Peyer's patch (tissue), 4 donors: ENCODE results near the gene SRSF5.

Source experiments
- CTCF ChIP-seq, 6 experiments: fragments of 450-650 bp in 4 of 6; fragments of 200-600 bp in 2 of 6; sonication (generic) in 1 of 6; IDR thresholded peaks; one replicate each; pipeline ENCODE4 v1.5.1; 2017 to 2019; ENCODE audit warnings: antibody characterized with exemption in 6 of 6, mild to moderate bottlenecking in 3 of 6, moderate library complexity in 1 of 6
- POLR2A ChIP-seq, 2 donors: fragments of 450-650 bp; IDR thresholded peaks; one replicate each; pipeline ENCODE4 v1.5.1; 2017; ENCODE audit warnings: antibody characterized with exemption in 2 of 2, mild to moderate bottlenecking in 2 of 2, moderate library complexity in 2 of 2

DNA sequence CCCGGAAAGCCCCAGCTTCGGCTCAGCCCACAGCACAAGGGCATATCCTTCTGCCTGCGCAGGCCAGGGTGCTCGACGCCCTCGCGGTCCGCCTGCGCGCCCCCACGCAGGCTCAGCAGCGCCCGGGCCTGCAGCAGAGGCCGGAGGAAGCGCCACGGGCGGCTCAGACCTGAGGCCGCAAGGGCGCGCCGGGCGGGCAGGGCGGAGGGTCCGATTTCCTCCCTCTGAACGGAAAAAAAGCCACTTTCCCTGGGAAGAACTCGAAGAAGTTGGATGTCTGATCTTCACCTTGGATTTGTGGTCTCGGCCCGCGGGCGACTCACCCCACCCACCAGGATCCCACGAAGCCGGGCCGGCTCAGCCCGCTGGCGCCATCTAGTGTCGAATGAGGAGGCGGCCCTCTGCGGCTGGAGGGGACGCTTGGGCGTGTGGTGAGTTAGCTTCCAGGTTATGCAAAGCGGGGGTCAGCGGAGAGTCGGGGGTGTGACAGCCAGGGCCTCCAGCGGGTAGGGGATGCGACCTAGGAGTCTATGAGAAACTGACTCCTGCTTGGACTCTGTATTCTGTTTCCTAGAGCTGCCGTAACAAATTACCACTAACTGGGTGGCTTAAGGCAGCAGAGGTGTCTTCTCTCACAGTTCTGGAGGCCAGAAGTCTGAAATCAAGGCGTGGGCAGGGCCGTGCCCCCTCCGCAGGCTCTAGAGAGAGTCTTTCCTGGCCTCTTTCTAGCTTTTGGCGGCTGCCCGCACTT lies 40.0 kb upstream of the SRSF5 start:
- TF ChIP-seq CTCF (IDR thresholded peaks at IDR 0.05) = peak; percentile 86 to 98 (median 96)
- peak in 1 of 2 donors; percentile 11 for TF ChIP-seq POLR2A (IDR thresholded peaks at IDR 0.05)
